SK-N-SH treated with all-trans-retinoic acid at 6 μM for 48 hours (cell line): Measurements from ENCODE around the gene KMO.

ENCODE experiments used
- ARNTL ChIP-seq: fragments of 450-650 bp; formaldehyde crosslinking; IDR thresholded peaks from 2 replicates; pipeline ENCODE4 v1.5.0; 2020; ENCODE audit warnings: low read depth, mild to moderate bottlenecking, moderate library complexity, borderline replicate concordance
- GLIS3 ChIP-seq: fragments of 250-450 bp; sonication (Bioruptor Pico); IDR thresholded peaks from 2 replicates; pipeline ENCODE4 v1.5.0; 2020; ENCODE audit warnings: mild to moderate bottlenecking, moderate library complexity
- PATZ1 ChIP-seq: fragments of 250-450 bp; sonication (Bioruptor Pico); IDR thresholded peaks from 2 replicates; pipeline ENCODE4 v1.8.0; 2020; ENCODE audit warnings: mild to moderate bottlenecking, moderate library complexity, borderline replicate concordance
- RARB ChIP-seq: fragments of 250-450 bp; sonication (Bioruptor Pico); IDR thresholded peaks from 2 replicates; pipeline ENCODE4 v1.8.0; 2021; ENCODE audit warnings: mild to moderate bottlenecking, moderate library complexity
- ZFP30 ChIP-seq: fragments of 450-650 bp; formaldehyde crosslinking; IDR thresholded peaks from 2 replicates; pipeline ENCODE4 v1.5.0; 2022; ENCODE audit warnings: mild to moderate bottlenecking, moderate library complexity
- TF ChIP-seq, protein P1 (sequence below): fragments of 250-450 bp; sonication (Bioruptor Pico); IDR thresholded peaks from 2 replicates; pipeline ENCODE4 v1.5.1; 2021; ENCODE audit warnings: mild to moderate bottlenecking, moderate library complexity
- TF ChIP-seq, protein P2 (sequence below): fragments of 250-450 bp; sonication (Bioruptor Pico); IDR thresholded peaks from 2 replicates; pipeline ENCODE4 v1.5.1; 2020; ENCODE audit warnings: low read depth, mild to moderate bottlenecking, moderate library complexity

GRCh38 chr1:241531195-241532161 lies 700 bp upstream of the KMO start:
- TF ChIP-seq, protein P1, sequence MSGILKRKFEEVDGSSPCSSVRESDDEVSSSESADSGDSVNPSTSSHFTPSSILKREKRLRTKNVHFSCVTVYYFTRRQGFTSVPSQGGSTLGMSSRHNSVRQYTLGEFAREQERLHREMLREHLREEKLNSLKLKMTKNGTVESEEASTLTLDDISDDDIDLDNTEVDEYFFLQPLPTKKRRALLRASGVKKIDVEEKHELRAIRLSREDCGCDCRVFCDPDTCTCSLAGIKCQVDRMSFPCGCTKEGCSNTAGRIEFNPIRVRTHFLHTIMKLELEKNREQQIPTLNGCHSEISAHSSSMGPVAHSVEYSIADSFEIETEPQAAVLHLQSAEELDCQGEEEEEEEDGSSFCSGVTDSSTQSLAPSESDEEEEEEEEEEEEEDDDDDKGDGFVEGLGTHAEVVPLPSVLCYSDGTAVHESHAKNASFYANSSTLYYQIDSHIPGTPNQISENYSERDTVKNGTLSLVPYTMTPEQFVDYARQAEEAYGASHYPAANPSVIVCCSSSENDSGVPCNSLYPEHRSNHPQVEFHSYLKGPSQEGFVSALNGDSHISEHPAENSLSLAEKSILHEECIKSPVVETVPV (CRISPR knock-in tag) = no peak
- TF ChIP-seq PATZ1 (CRISPR knock-in tag) (no peak), ZFP30 (CRISPR knock-in tag) (no peak), RARB (CRISPR knock-in tag) (no peak), GLIS3 (CRISPR knock-in tag) (no peak), ARNTL (no peak)
- TF ChIP-seq, protein P2, sequence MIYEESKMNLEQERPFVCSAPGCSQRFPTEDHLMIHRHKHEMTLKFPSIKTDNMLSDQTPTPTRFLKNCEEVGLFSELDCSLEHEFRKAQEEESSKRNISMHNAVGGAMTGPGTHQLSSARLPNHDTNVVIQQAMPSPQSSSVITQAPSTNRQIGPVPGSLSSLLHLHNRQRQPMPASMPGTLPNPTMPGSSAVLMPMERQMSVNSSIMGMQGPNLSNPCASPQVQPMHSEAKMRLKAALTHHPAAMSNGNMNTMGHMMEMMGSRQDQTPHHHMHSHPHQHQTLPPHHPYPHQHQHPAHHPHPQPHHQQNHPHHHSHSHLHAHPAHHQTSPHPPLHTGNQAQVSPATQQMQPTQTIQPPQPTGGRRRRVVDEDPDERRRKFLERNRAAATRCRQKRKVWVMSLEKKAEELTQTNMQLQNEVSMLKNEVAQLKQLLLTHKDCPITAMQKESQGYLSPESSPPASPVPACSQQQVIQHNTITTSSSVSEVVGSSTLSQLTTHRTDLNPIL = no peak
